Measurements from ENCODE around the gene TMEM54.

DNA sequence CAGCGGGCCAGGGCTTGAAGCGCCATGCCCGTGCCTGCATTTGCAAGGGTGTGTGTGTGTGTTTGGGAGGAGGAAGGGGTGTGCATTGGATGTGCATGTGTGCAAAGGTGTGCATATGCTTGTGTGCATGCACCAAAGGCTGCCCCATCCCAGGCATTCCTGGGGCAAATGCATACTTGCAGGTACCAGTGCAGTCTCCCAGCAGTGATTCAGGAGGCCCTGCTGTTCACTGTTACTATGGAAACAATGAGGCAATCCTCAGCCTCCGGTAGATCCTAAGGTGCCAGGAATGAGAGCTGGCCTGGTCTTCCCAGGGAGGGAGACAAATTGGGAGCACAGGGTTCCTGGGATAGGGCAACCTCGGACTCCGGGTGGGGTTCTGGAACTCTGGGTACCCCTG lies 23.0 kb downstream of the TMEM54 start:
- TF ChIP-seq, protein P1, sequence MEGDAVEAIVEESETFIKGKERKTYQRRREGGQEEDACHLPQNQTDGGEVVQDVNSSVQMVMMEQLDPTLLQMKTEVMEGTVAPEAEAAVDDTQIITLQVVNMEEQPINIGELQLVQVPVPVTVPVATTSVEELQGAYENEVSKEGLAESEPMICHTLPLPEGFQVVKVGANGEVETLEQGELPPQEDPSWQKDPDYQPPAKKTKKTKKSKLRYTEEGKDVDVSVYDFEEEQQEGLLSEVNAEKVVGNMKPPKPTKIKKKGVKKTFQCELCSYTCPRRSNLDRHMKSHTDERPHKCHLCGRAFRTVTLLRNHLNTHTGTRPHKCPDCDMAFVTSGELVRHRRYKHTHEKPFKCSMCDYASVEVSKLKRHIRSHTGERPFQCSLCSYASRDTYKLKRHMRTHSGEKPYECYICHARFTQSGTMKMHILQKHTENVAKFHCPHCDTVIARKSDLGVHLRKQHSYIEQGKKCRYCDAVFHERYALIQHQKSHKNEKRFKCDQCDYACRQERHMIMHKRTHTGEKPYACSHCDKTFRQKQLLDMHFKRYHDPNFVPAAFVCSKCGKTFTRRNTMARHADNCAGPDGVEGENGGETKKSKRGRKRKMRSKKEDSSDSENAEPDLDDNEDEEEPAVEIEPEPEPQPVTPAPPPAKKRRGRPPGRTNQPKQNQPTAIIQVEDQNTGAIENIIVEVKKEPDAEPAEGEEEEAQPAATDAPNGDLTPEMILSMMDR (IDR thresholded peaks at IDR 0.05; ENCODE audit: low read depth, low read length, missing input control) = no peak
- TF ChIP-seq FOXA1 (IDR thresholded peaks at IDR 0.05) (no peak), TAF1 (conservative IDR thresholded peaks at IDR 0.05) (no peak), GABPA (IDR thresholded peaks at IDR 0.05 in 1 of 2, conservative IDR thresholded peaks at IDR 0.05 in 1 of 2) (no peak), RAD21 (IDR thresholded peaks at IDR 0.05) (no peak), SP1 (IDR thresholded peaks at IDR 0.05) (no peak), YY1 (IDR thresholded peaks at IDR 0.05) (no peak), ATF3 (IDR thresholded peaks at IDR 0.05) (no peak), NR2F2 (IDR thresholded peaks at IDR 0.05) (no peak)
